SU-DHL-6 (cell line): ENCODE measurements around the gene SNX9.

Experiments used
- CTCF ChIP-seq: fragments of 200-600 bp; sonication (generic); IDR thresholded peaks from one replicate; pipeline ENCODE4 v1.5.1; 2017; ENCODE audit warnings: antibody characterized with exemption, mild to moderate bottlenecking, low read length, moderate library complexity; ENCODE audit not compliant: insufficient read depth, poor library complexity, severe bottlenecking
- EZH2phosphoT487 ChIP-seq: fragments of 200-600 bp; sonication (generic), shearing (Covaris generic); conservative IDR thresholded peaks from 2 replicates; pipeline ENCODE4 v1.6.1; 2018; ENCODE audit warnings: mild to moderate bottlenecking, antibody characterized with exemption, low read length, moderate library complexity, mixed read lengths

DNA sequence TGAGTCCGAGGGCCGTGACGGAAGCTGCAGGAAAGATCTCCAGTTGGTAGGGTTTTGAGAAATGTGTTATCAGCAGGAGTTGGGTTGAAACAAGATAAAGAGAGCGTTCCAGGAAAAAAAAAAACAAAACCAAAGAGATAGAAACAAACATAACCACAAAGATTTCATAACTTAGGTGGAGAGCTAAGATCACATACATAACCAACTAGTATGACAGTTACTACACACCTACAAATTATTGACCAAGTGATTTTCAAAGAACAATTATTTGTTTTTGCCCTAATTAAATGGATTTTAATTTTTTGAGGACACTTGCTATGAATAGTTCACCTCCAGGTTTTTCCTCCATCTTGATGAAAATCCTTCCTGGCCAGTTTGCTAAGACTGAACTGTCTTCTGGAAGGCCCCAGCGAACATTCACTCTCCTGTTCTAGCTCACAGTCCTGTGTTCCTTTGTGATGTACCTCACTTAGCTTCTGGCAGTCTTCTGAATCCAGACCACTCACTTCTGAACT, 69.4 kb downstream of the SNX9 start:
- TF ChIP-seq CTCF: no peak
- TF ChIP-seq EZH2phosphoT487: no peak
